GM04504 (cell line): ENCODE data around the gene PPIF.

Experiments used
- DNase-seq: peaks from one replicate; pipeline ENCODE4 v3.0.0-alpha.2; 2012; ENCODE audit warnings: low read depth

PPIF gene

DNA sequence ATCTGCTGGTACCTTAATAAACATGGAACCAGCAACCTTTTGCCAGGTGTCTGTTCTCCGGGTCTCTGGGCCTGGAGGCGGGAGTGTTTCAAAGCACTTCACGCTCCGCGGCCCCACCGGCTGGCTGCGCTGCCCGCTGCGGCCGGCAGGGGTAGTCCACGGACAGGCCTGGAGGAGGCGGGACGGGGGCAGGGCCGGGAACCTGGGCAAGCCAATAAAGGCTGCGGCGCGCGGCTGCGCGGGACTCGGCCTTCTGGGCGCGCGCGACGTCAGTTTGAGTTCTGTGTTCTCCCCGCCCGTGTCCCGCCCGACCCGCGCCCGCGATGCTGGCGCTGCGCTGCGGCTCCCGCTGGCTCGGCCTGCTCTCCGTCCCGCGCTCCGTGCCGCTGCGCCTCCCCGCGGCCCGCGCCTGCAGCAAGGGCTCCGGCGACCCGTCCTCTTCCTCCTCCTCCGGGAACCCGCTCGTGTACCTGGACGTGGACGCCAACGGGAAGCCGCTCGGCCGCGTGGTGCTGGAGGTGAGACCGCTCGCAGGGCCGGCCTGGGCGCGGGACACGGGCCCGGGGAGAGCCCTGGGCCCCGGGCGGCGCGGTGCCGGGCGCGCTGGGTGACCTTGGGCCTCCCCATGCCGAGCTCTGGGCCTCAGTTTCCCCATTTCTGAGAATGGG, at the start of gene PPIF:
PPIF (plus strand) TSS at position 244 of the 668 bp plus-strand sequence; CDS start at position 324, 80 bp downstream.
- DNase-seq, result peak; percentile 80

DNA sequence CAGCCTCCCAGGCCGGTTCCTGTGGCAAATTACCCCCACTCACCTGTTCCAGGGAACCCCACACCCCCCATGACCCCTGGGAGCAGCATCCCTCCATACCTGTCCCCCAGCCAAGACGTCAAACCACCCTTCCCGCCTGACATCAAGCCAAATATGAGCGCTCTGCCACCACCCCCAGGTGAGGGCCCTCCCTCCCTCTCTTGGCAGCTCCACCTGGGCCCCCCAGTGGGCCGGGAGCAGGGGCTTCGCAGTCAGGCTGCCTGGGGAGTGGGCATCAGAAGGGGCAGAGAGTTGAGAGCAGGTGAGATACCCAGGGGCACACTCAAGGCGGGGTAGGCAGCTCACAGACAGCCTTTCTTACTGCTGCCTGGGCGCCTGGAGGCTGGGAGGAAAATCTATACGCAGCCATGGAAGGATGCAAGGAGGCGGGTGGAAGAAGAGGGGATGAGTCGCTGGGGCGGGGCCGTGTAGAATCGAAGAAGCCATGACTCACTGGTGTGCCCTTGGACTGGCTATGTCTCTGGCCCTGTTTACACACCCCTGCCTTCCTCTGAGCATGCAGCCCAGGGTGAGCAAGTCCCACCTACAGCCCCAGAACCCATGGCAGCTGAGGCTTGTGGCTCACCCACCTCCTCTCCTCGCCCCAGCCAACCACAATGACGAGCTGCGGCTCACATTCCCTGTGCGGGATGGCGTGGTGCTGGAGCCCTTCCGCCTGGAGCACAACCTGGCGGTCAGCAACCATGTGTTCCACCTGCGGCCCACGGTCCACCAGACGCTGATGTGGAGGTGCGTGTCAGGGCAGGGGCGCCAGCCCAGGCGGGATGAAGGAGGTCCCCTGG, 48.6 kb upstream of the PPIF start:
- DNase-seq, result peak; percentile 86

DNA sequence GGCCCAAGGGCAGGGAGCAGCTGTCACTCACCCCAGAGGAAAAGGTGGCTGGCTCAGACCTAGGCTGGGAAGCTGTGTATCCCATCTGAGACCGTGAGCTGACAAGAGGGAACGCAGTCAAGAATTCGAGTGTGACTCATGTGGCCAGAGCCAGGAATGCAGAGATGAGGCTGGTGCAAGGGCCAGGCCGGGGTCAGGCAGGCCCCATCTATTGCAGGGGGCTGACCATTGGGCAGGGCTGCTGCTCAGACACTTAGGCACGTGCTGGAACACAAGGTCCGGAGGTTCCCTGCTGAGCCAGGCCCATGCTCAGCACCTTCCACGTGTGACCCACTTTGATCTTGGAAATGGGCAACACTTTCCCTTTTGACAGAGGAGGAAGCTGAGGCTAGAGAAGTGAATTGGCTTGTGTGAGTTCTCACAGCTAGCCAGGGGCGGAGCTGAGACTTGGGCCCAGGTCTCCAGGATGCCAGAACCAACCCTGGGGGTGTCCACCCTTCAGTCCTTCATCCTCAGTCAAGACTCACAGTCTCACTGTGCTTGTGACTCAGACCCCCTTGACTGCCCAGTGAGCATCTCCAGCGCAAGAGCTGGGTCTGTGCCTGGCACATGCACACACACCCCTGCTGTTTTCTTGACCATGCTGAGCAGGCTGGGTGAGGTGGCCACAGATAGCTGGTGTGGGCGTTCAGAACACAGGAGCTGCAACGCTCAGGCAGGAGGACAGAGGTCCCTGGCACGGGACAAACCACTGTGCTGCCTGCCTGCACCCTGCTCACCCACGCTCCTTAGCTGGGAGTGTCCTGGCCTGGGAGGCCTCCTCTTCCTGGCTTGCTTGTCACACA, 47.6 kb upstream of the PPIF start:
- DNase-seq, result peak; percentile 86

DNA sequence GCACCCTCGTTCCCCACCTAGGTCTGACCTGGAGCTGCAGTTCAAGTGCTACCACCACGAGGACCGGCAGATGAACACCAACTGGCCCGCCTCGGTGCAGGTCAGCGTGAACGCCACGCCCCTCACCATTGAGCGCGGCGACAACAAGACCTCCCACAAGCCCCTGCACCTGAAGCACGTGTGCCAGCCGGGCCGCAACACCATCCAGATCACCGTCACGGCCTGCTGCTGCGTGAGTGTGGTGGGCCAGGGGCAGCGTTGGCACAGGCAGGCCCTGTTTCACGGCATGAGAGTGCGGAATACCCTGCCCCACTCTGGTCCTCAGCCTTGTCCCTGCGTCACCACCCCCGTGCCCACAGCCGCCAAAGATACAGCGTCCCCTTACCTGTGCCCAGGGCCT, 46.6 kb upstream of the PPIF start:
- DNase-seq, result no peak

DNA sequence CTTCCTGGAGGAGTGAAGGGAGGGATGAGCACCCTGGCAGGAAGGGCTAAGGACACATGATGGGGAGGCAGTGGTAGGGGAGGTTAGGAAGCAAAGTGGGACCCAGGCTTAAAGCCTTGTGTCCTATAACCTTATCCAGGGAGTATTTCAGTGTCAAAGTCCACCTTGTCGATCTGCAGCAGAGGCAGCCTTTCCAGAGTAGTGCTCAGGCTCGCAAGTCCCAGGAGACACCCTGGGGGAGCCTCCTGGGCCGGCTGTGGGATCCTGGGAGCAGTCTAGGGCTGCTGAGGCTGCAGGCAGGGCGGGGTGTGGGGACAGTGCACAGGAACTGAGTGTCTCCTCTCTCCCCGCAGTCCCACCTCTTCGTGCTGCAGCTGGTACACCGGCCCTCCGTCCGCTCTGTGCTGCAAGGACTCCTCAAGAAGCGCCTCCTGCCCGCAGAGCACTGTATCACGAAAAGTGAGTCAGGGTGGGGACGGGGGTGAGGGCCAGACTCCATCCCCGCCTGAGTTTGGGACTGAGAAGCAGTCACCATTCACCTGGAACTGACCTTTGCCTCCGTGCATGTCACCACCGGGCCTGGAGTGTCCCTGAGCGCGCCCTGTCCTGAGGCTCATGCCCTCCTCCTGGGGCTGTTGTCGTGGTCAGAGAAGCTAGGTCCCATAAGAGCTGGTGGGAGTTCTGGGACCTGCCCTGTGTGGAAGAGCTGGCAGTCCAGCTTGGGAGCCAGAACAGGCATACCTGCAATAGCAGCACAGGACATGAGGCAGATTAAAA, 45.3 kb upstream of the PPIF start:
- DNase-seq, result no peak

DNA sequence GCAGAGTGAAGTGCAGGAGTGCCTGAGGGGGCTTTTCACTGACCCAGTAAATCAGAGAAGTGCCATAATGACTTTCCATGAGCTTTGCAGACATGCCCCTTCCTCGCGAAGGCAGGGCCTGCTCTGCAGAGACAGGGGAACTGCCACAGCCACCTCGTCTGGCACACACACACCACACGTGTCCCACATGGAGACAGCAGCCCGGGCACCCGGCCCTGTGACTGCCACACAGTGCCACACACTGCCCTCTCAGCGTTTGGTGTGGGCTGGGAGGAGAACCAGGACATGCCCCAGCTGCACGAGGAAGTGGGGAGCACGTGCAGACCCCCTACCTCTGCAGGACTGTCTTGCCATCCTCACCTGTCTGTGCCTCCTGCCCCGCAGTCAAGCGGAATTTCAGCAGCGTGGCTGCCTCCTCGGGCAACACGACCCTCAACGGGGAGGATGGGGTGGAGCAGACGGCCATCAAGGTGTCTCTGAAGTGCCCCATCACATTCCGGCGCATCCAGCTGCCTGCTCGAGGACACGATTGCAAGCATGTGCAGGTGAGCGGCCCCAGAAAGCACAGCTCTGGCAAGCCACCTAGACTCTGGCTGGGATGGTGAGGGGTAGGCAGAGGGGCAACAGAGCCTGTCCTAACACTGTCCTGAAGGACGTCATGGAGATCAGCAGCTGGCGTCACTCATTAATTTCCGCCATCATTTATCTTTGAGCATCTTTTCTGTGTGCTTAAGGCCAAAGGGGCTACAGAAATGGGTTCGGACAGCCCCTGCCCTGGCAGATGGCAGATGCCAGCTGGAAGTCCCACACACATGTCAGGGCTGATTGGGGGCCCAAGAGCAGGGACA, 43.4 kb upstream of the PPIF start:
- DNase-seq, result no peak

DNA sequence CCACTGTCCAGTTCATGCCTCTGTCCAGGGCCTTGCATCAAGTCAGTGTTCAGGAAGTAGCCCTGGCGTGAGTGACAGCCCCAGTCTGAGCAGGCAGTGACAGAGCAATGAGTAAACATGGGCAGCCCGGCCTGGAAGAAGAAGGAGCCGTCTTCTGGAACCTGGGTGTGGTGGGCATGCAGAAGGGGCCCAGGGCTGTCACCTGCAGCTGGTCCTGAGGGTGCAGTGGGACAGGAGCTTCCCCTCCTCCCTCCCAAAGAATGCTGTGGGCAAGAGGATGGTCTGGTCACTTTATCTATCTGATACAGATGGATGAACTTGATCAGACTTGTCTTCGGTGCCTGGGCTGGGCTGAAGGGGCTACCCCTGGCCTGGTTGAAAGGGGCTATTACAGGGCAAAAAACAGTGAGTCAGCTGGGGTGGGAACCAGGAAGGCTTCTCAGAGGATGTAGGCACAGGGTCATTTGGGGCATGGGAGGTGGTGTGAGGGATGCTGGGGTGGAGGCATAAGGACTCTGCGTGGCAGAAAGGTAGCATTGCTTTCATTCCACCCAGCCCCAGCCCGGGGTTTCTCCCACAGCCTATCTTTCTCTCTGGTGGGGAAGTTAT, 42.7 kb upstream of the PPIF start:
- DNase-seq, result no peak

DNA sequence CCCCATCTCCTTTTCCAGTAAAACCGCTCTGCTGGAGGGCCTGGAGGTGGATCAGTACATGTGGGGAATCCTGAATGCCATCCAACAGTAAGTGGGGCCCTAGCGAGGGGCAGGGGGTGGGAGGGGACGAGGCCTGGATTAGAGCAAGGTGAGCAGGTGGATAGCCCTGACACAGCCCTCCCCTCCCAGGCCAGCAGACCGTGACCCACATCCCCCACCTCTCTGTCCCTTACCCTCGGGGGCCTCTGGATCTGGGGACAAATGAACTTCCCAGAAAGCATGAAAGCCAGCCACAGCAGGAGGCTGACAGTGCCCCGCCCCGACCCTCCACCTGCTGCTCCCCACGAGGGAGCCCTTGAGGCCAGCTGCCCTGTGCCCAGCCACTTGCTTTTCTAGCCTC, 41.8 kb upstream of the PPIF start:
- no peak for DNase-seq

DNA sequence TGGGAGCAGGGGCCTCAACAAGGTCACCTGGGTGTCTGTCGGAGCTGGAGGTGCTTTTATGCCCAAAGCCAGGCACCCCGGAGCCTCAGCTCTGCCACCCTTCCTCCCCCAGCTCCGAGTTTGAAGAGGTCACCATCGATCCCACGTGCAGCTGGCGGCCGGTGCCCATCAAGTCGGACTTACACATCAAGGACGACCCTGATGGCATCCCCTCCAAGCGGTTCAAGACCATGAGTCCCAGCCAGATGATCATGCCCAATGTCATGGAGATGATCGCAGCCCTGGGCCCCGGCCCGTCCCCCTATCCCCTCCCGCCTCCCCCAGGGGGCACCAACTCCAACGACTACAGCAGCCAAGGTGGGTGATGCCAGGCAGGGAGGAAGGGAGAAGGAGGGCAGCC, 41.3 kb upstream of the PPIF start:
- DNase-seq, result no peak

DNA sequence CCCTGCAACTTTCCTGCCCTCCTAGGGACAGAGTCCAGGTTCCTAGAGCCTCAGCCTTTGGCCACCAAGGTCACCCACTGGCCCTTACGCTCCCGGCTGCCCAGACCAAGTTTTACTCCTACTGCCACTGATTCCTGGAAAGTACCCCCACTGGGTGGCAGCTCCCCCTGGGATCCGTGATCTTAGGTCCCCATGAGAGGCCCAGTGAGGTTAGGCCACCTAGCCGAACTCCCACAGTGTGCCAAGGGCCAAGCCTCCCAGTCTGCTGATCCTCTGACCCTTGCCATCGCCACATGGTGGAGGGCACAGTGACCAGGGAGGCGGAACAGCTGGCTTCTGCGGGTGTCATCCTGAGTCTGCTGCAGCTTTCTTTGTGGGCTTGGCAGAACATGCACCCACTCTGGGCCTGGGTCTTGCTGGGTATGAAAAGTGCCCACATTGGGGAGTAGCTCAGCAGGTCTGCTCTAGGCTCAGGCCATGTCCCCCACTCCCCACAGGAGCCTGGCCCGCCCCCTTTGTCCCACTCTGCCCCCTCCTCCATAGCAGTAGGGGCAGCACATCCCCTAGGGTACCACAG, 40.5 kb upstream of the PPIF start:
- no peak for DNase-seq

DNA sequence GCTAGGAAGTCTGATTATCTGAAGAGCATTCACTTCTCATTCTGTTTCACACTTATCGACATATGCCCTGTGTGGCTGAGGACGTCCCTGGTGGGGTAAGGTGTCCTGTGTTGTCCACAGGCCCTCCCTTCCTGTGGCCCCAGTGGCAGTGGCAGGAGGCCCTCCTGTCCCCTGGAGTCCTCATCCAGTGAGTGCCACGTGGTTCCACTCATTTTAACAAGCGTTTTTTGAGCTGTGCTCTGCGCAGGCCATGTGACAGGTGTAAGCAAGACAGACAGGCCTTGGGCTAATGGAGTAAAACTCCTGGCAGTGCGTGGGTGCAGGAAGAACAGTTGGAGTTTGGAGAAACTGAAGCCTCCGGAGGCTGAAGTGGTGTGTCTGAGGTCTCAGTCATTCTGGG, 39.3 kb upstream of the PPIF start:
- no peak for DNase-seq

DNA sequence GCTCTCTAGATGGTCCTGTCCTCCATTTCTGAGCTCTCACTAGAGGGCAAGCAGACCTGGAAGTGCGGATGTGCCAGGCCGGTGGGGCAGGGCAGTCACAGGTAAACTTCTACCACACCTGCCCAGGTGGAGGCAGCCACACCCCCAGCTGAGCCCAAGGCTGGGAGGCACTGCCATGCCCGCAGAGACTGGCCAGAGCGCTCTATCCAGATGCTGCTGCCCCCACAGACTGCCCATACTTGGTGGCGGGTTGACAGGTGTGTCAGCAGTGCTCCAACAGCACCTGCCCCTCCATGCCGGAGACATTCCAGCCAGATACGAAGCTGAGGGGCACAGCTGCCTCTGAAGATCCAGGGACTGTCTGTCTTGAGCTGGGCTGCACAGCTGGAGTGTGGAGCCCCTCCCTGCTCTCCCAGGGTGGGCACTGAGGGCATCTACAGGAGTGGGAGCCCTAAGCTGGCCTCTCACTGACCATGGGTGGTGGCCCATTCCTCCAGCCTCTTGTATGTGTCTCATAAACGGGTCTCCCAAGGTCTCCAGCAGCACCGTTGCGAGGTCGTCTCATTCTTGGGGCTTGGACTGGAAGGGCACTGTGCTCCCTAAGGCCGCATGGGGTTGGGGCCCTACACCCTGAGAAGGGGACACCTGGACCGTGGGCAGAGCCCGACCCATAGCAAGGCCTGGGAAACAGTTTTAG, 38.2 kb upstream of the PPIF start:
- DNase-seq, result no peak

DNA sequence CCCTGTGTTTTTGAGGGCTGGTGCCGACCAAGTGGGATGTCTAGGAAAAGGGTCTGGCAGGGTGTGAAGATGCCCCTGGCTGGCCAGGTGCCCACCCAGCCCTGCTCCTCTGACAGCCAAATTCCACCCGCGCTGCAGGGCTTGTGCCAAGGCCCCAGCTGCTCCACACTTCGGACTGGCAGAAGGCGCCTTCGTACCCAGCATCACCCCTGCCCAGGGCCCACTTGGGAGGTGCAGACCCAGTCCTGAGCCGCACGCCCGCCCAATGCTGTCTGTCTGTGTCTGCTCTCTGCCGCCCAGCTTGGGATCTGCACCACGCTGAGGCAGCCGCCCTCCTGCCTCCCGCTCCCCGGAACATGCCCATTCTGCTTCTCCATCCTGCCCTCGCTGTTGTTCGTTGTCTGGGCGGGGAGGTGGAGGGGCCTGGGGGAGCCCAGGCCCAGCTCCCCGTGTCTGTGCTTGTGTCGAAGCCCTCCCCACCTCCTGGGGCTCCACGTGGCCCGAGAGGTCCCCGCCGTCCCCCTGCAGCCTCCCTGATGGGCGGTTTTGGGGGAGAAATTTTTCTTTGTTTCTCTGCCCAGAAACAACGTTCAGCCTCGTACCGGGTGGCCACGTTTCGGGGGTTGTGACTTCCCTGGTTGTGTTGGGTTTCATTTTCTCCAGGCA, 36.9 kb upstream of the PPIF start:
- no peak for DNase-seq

DNA sequence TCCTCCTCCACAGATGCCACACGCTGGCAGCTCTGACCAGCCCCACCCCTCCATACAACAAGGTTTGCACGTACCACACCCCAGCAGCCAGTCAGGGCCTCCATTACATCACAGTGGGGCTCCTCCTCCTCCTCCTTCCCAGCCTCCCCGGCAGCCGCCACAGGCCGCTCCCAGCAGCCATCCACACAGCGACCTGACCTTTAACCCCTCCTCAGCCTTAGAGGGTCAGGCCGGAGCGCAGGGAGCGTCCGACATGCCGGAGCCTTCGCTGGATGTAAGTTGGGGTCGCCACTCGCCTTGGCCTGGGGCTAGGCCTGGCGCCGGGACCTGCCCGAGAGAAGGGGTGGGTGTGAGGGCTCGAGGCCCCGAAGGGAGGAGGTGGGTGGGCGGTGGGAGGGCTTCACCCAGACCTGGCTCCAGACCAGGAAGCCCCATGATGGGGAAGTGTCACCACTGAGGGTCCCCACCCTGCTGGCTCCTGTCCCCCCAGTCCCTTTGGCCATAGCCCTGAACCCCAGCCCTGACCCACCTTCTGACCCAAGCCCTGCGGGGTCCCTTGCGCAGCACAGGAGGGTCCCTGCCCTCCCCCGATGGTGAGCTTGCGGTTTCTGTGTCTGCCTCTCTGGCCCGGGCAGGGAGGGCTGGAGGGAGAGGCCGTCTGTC, 36.2 kb upstream of the PPIF start:
- no peak for DNase-seq

DNA sequence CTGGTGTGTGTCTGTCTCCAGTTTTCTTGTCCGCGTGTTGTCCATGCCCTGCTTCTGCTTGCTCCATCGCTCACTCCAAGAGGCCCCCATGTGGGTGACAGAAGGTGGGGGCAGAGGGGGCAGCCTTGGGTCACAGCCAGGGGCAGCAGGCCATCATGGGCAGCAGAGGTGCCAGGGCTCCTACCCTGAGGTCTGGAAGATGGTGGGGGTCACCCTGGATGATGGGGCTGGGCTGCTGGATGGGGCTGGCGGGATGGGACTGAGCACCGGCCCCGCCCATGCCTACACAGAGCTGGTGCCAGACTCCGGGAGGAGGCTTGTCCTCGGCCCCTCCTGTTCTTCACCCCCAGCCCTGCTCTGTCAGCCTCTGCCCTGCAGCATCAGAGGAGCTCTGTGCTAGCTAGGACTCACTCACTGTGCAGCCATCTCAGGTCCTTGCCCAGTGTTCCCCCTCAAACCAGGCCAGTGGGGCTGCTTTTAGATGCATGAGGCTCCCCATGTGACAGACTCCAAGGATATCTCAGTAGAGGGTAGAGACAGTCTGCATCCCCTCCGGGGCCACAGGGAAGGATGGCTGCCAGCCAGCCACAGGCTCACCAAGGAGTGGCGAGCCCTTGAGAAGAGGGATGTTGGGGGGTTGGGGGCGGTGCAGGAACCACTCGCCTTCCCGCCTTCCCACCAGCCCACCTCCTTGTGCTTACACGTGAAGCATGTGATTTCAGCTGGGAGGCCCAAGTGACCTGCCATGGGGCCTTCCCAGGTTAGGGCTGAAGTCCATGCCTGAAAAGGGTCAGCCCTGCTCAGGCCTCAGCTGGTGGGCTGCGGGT, 35.5 kb upstream of the PPIF start:
- DNase-seq, result no peak

DNA sequence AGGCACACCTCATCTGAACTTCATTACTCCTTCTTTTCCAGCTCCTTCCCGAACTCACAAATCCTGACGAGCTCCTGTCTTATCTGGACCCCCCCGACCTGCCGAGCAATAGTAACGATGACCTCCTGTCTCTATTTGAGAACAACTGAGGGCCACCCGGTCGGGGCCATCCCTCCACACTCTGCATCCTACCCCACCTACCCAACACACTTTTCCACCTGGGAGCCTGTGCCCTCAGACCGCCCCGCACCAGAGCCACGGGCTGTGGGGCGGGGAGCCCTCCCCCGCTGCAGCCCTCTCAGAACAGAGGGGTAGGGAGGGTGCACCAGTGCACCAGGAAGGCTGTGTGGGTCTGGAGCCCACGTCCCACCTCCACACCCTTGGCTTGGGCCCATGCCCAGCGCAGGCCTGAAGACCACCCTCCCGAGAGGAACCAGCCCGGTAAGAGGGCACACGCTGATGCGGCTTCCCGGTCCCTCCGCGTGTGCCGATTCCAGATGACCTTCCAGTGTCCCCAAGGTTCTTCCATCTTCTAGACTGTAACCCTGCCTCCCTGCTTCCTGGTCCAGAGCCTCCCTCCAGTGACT, 34.6 kb upstream of the PPIF start:
- DNase-seq, result no peak

DNA sequence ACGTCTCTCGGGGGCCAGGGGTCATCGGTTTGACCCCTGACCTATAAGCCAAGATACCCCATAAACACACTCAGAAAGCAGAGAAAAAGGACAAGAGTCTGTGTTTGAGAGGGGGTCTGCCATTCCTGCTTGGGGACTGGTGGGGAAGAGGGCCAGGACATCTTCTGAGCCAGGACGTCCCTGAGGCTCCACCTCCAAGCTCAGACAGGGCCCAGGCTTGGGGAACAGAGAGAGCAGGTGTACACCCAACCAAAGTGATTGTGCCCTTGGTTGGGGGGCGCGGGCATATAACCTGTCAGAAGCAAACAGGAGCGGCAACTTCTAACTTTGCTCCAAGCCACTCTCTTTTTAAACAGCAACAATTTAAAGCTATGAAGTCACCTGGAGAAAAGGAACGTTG, 33.9 kb upstream of the PPIF start:
- DNase-seq, result no peak
